HG03060 (cell line): ENCODE measurements around the gene ADGRD1.

Experiments used
- ATAC-seq: cut with Tn5 transposase; IDR thresholded peaks from one replicate; pipeline ENCODE4 v1.9.1; 2021; ENCODE audit warnings: low read depth, moderate number of reproducible peaks; ENCODE audit not compliant: unreplicated experiment

ADGRD1 gene

GRCh38 chr12:131177599-131177998 is 223.9 kb downstream of the ADGRD1 start:
- no peak for ATAC-seq

- ATAC-seq, result no peak
Measured at GRCh38 chr12:131187602-131188001, 233.9 kb downstream of the ADGRD1 start.

GRCh38 chr12:131188131-131189050 is 234.7 kb downstream of the ADGRD1 start:
- ATAC-seq, result no peak

- no peak for ATAC-seq
Measured at GRCh38 chr12:131189781-131190180, 236.1 kb downstream of the ADGRD1 start.

- no peak for ATAC-seq
Measured at GRCh38 chr12:131190965-131191364, 237.3 kb downstream of the ADGRD1 start.
